ENCODE data around the gene KLF17. TPM values are rescaled to one million over a fixed set of nuclear protein-coding genes. Genes with fewer than 3 reads are reported as not detected.

KLF17 gene, protein sequence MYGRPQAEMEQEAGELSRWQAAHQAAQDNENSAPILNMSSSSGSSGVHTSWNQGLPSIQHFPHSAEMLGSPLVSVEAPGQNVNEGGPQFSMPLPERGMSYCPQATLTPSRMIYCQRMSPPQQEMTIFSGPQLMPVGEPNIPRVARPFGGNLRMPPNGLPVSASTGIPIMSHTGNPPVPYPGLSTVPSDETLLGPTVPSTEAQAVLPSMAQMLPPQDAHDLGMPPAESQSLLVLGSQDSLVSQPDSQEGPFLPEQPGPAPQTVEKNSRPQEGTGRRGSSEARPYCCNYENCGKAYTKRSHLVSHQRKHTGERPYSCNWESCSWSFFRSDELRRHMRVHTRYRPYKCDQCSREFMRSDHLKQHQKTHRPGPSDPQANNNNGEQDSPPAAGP
- total RNA-seq = not detected

DNA sequence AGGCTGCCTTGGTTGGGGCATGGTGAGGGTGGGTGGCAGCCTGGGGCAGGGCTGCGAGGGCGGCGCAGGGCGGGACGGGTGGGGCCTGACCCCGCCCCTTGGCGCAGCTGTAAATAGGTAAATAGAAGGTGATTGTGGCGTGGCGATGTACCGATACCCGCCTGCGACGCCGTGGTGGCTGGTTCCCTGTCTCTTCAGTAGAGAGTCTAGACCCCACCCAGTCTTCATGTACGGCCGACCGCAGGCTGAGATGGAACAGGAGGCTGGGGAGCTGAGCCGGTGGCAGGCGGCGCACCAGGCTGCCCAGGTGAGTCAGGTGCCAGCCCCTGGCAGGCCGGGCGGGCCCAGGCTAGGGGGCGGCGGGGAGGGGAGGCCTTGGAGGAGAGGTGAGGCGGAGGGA lies at the start of gene KLF17:
Gene KLF17 (plus strand): TSS at position 140 of the 400 bp plus-strand sequence. CDS start 87 bp downstream, at position 227.
- peaks cover 36% of the 10 kb centered on the region for H3K27me3 Mint-ChIP-seq
- POLR2A ChIA-PET = no interaction called here
- no peaks in the 10 kb centered on the region for H3K9me3 Mint-ChIP-seq
- H3K27ac Mint-ChIP-seq = no peak within 1 kb of the TSS
- no peaks in the 10 kb centered on the region for H3K36me3 Mint-ChIP-seq (ENCODE audit: low read depth)
- DNase-seq = no peak
- CTCF ChIA-PET = no interaction called here
- H3K4me1 Mint-ChIP-seq = no peaks in the 10 kb centered on the region
- no peak within 1 kb of the TSS for H3K4me3 Mint-ChIP-seq

- Mint-ChIP-seq H3K4me3 (no peak overlapping the region), H3K27ac (no peak overlapping the region), H3K27me3 (peaks cover 22% of the 10 kb centered on the region), H3K36me3 (ENCODE audit: low read depth) (no peaks in the 10 kb centered on the region), H3K4me1 (peaks cover 4% of the 10 kb centered on the region), H3K9me3 (no peaks in the 10 kb centered on the region)
- no peak for DNase-seq
- CTCF ChIA-PET = interaction anchor here (0.7 to 0.9 kb wide), 3 partner anchors 14 to 306 kb away, joined by 3 to 5 read pairs (median 3); no protein-coding TSS in a partner anchor
- POLR2A ChIA-PET = no interaction called here
Measured at GRCh38 chr1:44071461-44071860, 47.2 kb upstream of the KLF17 start.

DNA sequence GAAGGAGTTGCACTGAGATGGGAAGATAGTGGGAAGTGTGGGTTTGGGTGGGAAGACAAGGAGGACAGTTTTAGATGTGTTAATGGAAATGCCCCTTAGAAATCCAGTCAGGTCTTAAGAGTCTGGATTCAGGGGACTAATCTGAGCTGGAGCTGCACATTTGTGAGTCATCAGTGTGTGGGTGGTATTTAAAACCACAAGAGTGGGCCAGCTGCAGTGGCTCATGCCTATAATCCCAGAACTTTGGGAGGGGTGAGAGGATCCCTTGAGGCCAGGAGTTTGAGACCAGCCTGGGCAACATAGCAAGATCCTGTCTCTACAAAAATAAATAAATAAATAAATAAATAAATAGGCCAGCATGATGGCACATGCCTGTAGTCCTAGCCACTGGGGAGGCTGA lies 46.4 kb upstream of the KLF17 start:
- no peak overlapping the region for H3K4me3 Mint-ChIP-seq
- H3K27me3 Mint-ChIP-seq = peaks cover 18% of the 10 kb centered on the region
- peaks cover 4% of the 10 kb centered on the region for H3K4me1 Mint-ChIP-seq
- no peak for DNase-seq
- ChIA-PET POLR2A (no interaction called here), CTCF (interaction anchor here (0.9 kb wide), 1 partner anchor 14 kb away, joined by 3 read pairs; no protein-coding TSS in a partner anchor)
- H3K9me3 Mint-ChIP-seq = no peaks in the 10 kb centered on the region
- no peaks in the 10 kb centered on the region for H3K36me3 Mint-ChIP-seq (ENCODE audit: low read depth)
- no peak overlapping the region for H3K27ac Mint-ChIP-seq

DNA sequence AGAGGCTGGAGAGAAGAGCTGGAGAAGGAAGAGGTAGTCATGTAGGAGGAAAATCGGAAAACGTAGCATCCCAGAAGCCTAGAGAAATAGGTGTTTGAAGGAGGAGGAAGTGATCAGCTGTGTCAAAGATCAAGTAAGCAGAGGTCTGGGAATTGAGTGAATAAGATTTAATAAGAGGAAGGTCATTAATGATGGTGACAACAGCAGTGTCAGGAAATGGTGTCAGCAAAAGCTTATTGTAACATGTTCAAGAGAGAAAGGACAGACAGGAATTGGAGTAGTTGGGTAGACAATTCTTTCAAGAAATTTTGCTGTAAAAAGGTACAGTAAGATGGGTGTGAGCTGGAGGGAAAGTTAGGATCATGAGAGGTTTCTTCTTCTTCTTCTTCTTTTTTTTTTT lies 45.8 kb upstream of the KLF17 start:
- Mint-ChIP-seq H3K4me3 (no peak overlapping the region), H3K4me1 (peaks cover 4% of the 10 kb centered on the region)

GRCh38 chr1:44073528-44073927 lies 45.1 kb upstream of the KLF17 start:
- Mint-ChIP-seq H3K27me3 (peaks cover 15% of the 10 kb centered on the region), H3K36me3 (ENCODE audit: low read depth) (no peaks in the 10 kb centered on the region), H3K9me3 (no peaks in the 10 kb centered on the region), H3K27ac (no peak overlapping the region), H3K4me1 (peaks cover 3% of the 10 kb centered on the region), H3K4me3 (no peak overlapping the region)
- ChIA-PET CTCF (no interaction called here), POLR2A (no interaction called here)
- DNase-seq = no peak

More for the DNA sequence above, 45.8 kb upstream of the KLF17 start:
- ChIA-PET POLR2A (no interaction called here), CTCF (no interaction called here)
- no peaks in the 10 kb centered on the region for H3K36me3 Mint-ChIP-seq (ENCODE audit: low read depth)
- DNase-seq = no peak
- no peaks in the 10 kb centered on the region for H3K9me3 Mint-ChIP-seq
- H3K27me3 Mint-ChIP-seq = peaks cover 15% of the 10 kb centered on the region
- no peak overlapping the region for H3K27ac Mint-ChIP-seq

DNA sequence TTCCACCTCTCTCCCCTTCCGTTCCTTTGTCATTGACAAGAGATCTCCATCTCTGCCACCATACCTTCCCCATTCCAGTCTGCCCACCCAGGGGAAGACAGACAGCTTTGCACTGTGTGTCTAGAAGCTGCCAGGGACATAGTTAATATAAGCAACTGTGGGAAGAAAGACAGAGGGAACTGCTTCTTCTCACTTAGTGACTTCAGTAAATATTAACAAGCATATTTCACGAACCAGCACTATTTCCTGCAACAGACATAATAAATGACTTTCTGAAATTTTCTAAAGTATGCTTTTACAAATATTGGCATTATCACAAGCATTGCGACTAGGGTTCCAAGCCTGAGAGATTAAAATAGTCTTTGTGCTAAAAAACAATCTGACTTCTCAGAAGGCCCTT lies 44.2 kb upstream of the KLF17 start:
- H3K4me3 Mint-ChIP-seq = no peak overlapping the region
- POLR2A ChIA-PET = no interaction called here
- peaks cover 13% of the 10 kb centered on the region for H3K27me3 Mint-ChIP-seq
- no peak for DNase-seq
- no peaks in the 10 kb centered on the region for H3K36me3 Mint-ChIP-seq (ENCODE audit: low read depth)
- no peak overlapping the region for H3K27ac Mint-ChIP-seq
- CTCF ChIA-PET = no interaction called here
- H3K4me1 Mint-ChIP-seq = no peaks in the 10 kb centered on the region
- H3K9me3 Mint-ChIP-seq = no peaks in the 10 kb centered on the region

DNA sequence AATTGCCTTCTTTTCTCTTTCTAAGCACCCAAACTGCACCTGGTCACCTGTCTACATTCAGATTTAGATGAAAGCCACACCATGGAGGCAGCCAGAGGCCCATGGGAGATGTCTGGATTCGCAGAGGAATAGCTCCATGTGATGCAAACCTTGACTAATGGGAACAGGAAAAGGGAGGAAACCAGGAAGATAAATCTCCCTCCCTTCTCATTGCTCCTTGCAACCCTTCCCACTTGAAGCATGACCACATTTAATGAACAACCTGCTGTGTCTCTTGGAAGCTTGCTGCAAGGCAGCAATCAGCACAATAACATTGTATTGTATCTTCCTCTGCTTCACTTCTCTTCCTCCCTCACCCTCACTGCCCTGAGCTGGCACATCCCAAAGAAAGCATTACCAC lies 42.6 kb upstream of the KLF17 start:
- Mint-ChIP-seq H3K27me3 (peaks cover 9% of the 10 kb centered on the region), H3K4me1 (no peaks in the 10 kb centered on the region), H3K9me3 (no peaks in the 10 kb centered on the region), H3K36me3 (ENCODE audit: low read depth) (no peaks in the 10 kb centered on the region), H3K4me3 (no peak overlapping the region), H3K27ac (no peak overlapping the region)
- ChIA-PET CTCF (no interaction called here), POLR2A (no interaction called here)
- DNase-seq = no peak

GRCh38 chr1:44077421-44077820 lies 41.2 kb upstream of the KLF17 start:
- H3K4me3 Mint-ChIP-seq = no peak overlapping the region
- no peaks in the 10 kb centered on the region for H3K9me3 Mint-ChIP-seq
- H3K36me3 Mint-ChIP-seq (ENCODE audit: low read depth) = no peaks in the 10 kb centered on the region
- CTCF ChIA-PET = interaction anchor here (0.5 kb wide), 1 partner anchor 846 kb away, joined by 4 read pairs; no protein-coding TSS in a partner anchor
- POLR2A ChIA-PET = no interaction called here
- DNase-seq = no peak
- peaks cover 12% of the 10 kb centered on the region for H3K27me3 Mint-ChIP-seq
- no peak overlapping the region for H3K27ac Mint-ChIP-seq
- no peaks in the 10 kb centered on the region for H3K4me1 Mint-ChIP-seq

DNA sequence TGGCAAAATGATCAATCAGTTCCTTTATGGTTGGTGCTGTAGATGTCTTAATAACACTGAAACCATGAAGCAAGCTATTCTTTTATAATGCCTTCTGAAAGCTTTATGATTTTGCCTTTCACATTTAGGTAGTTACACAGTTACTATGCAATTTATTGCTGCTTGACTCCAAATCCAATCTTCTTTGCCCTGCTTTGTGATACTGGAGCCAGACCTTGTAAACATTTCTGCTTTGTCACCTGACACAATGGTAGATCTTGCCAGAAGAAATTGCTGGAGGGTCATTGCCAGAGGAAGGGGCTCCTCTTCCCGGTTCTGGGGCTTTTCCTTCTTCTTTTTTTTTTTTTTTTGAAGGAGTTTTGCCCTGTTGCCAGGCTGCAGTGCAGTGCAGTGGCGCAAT lies 40.5 kb upstream of the KLF17 start:
- Mint-ChIP-seq H3K4me3 (no peak overlapping the region), H3K4me1 (no peaks in the 10 kb centered on the region), H3K9me3 (no peaks in the 10 kb centered on the region), H3K36me3 (ENCODE audit: low read depth) (no peaks in the 10 kb centered on the region), H3K27me3 (peaks cover 15% of the 10 kb centered on the region), H3K27ac (no peak overlapping the region)
- DNase-seq = no peak
- POLR2A ChIA-PET = no interaction called here
- CTCF ChIA-PET = interaction anchor here (0.5 kb wide), 1 partner anchor 846 kb away, joined by 4 read pairs; no protein-coding TSS in a partner anchor

- CTCF ChIA-PET = no interaction called here
- Mint-ChIP-seq H3K4me1 (no peaks in the 10 kb centered on the region), H3K36me3 (ENCODE audit: low read depth) (no peaks in the 10 kb centered on the region), H3K27ac (no peak overlapping the region), H3K4me3 (no peak overlapping the region), H3K27me3 (peaks cover 11% of the 10 kb centered on the region), H3K9me3 (no peaks in the 10 kb centered on the region)
- POLR2A ChIA-PET = no interaction called here
- no peak for DNase-seq
Measured at GRCh38 chr1:44079566-44079965, 39.1 kb upstream of the KLF17 start.

- Mint-ChIP-seq H3K4me1 (no peaks in the 10 kb centered on the region), H3K27me3 (peaks cover 24% of the 10 kb centered on the region), H3K36me3 (ENCODE audit: low read depth) (no peaks in the 10 kb centered on the region), H3K4me3 (no peak overlapping the region), H3K27ac (no peak overlapping the region), H3K9me3 (no peaks in the 10 kb centered on the region)
- POLR2A ChIA-PET = no interaction called here
- CTCF ChIA-PET = no interaction called here
- DNase-seq = no peak
Measured at GRCh38 chr1:44084998-44085675, 33.5 kb upstream of the KLF17 start.

GRCh38 chr1:44086692-44087474 lies 31.7 kb upstream of the KLF17 start:
- Mint-ChIP-seq H3K9me3 (no peaks in the 10 kb centered on the region), H3K27me3 (peaks cover 27% of the 10 kb centered on the region), H3K36me3 (ENCODE audit: low read depth) (no peaks in the 10 kb centered on the region), H3K4me1 (no peaks in the 10 kb centered on the region), H3K4me3 (no peak overlapping the region), H3K27ac (no peak overlapping the region)
- POLR2A ChIA-PET = no interaction called here
- DNase-seq = no peak
- CTCF ChIA-PET = no interaction called here

GRCh38 chr1:44089371-44090048 lies 29.1 kb upstream of the KLF17 start:
- Mint-ChIP-seq H3K27ac (no peak overlapping the region), H3K9me3 (no peaks in the 10 kb centered on the region)
- CTCF ChIA-PET = no interaction called here

More at GRCh38 chr1:44089371-44090048, 29.1 kb upstream of the KLF17 start:
- no peaks in the 10 kb centered on the region for H3K4me1 Mint-ChIP-seq
- POLR2A ChIA-PET = no interaction called here
- DNase-seq = no peak
- H3K36me3 Mint-ChIP-seq (ENCODE audit: low read depth) = no peaks in the 10 kb centered on the region
- H3K4me3 Mint-ChIP-seq = no peak overlapping the region
- H3K27me3 Mint-ChIP-seq = peaks cover 38% of the 10 kb centered on the region
